Measurements from ENCODE around the gene CDKN2AIPNL. TPM values are rescaled to one million over a fixed set of nuclear protein-coding genes. Genes with fewer than 3 reads are reported as not detected.

The CDKN2AIPNL gene
- total and polyA plus RNA-seq, 2 of the 13 experiments (the other 11 are each of a cell fraction or from before 2014, with no cell fraction given), result 17.4 to 46.5 TPM

GRCh38 chr5:134411546-134412266, at the start of gene CDKN2AIPNL (continued):
- TF ChIP-seq ZNF557 (CRISPR knock-in tag; IDR thresholded peaks at IDR 0.05), result 0 out of 2 replicates have a peak, but pooled peaks have one; percentile 45
- TF ChIP-seq ZNF674 (CRISPR knock-in tag; IDR thresholded peaks at IDR 0.05; ENCODE audit: low read depth), result peak; percentile 97
- TF ChIP-seq CENPX (CRISPR knock-in tag; IDR thresholded peaks at IDR 0.05), result no peak
- no peak for TF ChIP-seq NFRKB (IDR thresholded peaks at IDR 0.05)
- peak; percentile 90 for TF ChIP-seq RXRA (CRISPR knock-in tag; IDR thresholded peaks at IDR 0.05)
- peak; percentile 81 for TF ChIP-seq GMEB1 (CRISPR knock-in tag; IDR thresholded peaks at IDR 0.05; ENCODE audit: borderline replicate concordance)
- TF ChIP-seq ZBTB40 (IDR thresholded peaks at IDR 0.05), result no peak
- peak; percentile 90 for TF ChIP-seq ZBTB40 (CRISPR knock-in tag; IDR thresholded peaks at IDR 0.05)
- TF ChIP-seq PHF21A (CRISPR knock-in tag; IDR thresholded peaks at IDR 0.05), result peak; percentile 88
- TF ChIP-seq THAP9 (CRISPR knock-in tag; IDR thresholded peaks at IDR 0.05; ENCODE audit: borderline replicate concordance), result peak; percentile 99

Measured in HepG2 (cell line).